Measurements from ENCODE around the gene RSRC1. TPM values are rescaled to one million over a fixed set of nuclear protein-coding genes. Genes with fewer than 3 reads are reported as not detected.
"Not testable (repeated sequence)": the region's sequence is repeated elsewhere in the genome, so short reads cannot be mapped to it uniquely, and the experiment has no call there.

The RSRC1 gene
- polyA plus RNA-seq, 1 experiment: 2.7 TPM

DNA sequence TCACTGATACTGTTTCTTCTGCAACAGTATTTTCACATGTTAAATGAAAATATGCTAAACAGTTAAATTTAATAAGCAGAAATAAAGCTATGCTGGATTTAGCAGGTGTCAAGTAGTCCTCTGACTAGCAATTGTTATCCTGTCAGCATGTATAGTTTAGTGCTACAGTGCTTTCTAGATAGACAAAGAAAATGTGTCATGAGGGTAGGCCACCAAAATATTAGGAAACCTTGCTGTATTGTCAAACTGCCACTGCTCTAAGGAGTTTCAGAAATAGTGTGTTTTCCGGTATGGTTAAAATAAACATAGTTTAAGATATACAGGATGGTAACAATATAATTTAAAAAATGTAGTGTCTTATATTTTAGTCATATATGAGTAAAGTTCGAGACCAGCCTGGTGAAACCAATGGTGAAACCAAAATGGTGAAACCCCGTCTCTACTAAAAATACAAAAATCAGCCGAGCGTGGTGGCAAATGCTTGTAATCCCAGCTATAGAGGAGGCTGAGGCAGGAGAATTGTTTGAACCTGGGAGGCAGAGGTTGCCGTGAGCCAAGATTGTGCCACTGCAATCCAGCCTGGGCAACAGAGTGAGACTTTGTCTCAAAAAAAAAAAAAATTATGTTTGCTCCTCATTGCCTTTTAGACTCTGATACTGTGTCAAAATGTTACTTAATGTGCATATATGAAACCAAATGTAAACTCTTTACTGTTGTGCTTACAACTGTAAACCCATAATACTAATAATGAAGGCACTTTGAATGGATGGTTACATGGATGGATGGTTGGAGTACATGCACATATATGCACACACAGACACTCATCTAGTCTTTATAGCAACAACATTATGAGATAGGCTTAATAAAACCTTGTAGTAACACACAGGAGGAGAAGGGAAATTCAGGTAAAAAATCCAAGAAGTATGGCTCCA is 204.8 kb downstream of the RSRC1 start:
- no peaks in the 10 kb centered on the region for H3K27me3 ChIP-seq (ENCODE audit: control insufficient read depth, insufficient read depth, low read length)
- DNase-seq (ENCODE audit: low read depth): no peak
- ChIA-PET CTCF (no interaction called here), POLR2A (no interaction called here)
- no peak overlapping the region for H3K4me3 ChIP-seq (ENCODE audit: low read depth, low read length)
- TF ChIP-seq, protein P1, sequence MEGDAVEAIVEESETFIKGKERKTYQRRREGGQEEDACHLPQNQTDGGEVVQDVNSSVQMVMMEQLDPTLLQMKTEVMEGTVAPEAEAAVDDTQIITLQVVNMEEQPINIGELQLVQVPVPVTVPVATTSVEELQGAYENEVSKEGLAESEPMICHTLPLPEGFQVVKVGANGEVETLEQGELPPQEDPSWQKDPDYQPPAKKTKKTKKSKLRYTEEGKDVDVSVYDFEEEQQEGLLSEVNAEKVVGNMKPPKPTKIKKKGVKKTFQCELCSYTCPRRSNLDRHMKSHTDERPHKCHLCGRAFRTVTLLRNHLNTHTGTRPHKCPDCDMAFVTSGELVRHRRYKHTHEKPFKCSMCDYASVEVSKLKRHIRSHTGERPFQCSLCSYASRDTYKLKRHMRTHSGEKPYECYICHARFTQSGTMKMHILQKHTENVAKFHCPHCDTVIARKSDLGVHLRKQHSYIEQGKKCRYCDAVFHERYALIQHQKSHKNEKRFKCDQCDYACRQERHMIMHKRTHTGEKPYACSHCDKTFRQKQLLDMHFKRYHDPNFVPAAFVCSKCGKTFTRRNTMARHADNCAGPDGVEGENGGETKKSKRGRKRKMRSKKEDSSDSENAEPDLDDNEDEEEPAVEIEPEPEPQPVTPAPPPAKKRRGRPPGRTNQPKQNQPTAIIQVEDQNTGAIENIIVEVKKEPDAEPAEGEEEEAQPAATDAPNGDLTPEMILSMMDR (IDR thresholded peaks at IDR 0.05; ENCODE audit: insufficient read depth, low read depth, low read length): no peak
- H3K36me3 ChIP-seq (ENCODE audit: control insufficient read depth, insufficient read depth, low read length): no peaks in the 10 kb centered on the region

DNA sequence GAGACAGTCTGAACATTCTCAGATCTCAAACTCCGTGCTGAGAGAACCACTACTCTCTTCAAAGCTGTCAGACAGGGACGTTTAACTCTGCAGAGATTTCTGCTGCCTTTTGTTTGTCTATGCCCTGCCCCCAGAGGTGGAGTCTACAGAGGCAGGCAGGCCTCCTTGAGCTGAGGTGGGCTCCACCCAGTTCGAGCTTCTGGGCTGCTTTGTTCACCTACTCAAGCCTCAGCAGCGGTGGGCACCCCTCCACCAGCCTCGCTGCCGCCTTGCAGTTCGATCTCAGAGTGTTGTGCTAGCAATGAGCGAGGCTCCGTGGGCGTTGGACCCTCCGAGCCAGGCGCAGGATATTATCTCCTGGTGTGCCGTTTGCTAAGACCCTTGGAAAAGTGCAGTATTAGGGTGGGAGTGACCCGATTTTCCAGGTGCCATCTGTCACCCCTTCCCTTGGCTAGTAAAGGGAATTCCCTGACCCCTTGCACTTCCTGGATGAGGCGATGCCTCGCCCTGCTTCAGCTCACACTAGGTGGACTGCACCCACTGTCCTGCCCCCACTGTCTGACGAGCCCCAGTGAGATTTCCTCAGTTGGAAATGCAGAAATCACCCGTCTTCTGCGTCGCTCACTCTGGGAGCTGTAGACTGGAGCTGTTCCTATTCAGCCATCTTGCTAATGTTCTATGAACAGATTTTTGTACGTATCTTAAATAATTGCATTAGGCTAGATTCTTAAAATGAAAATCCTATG is 220.0 kb downstream of the RSRC1 start:
- DNase-seq (ENCODE audit: low read depth); POLR2A ChIA-PET; H3K36me3 ChIP-seq (ENCODE audit: control insufficient read depth, insufficient read depth, low read length); H3K27me3 ChIP-seq (ENCODE audit: control insufficient read depth, insufficient read depth, low read length): not testable (repeated sequence)
- CTCF ChIA-PET: interaction anchor here (2.0 kb wide), 1 partner anchor 17 kb away, joined by 5 read pairs; no protein-coding TSS in a partner anchor
- H3K4me3 ChIP-seq (ENCODE audit: low read depth, low read length): peak overlapping the region; percentile 31

DNA sequence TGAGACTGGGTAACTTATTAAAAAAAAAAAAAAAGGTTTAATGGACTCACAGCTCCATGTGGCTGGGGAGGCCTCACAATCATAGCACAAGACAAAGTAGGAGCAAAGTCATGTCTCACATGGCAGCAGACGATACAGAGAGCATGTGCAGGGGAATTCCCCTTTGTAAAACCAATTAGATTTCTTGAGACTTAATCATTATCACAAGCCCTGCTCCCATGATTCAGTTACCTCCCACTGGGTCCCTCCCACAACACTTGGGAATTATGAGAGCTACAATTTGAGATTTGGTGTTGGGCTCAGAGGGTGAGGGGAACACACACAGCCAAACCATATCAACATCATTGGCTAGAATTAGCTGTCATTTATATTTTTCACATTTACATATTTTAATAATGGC is 221.0 kb downstream of the RSRC1 start:
- Histone ChIP-seq H3K27me3 (ENCODE audit: control insufficient read depth, insufficient read depth, low read length) (no peaks in the 10 kb centered on the region), H3K4me3 (ENCODE audit: low read depth, low read length) (no peak overlapping the region), H3K36me3 (ENCODE audit: control insufficient read depth, insufficient read depth, low read length) (no peaks in the 10 kb centered on the region)
- ChIA-PET POLR2A (no interaction called here), CTCF (no interaction called here)
- TF ChIP-seq, protein P1 (IDR thresholded peaks at IDR 0.05; ENCODE audit: insufficient read depth, low read depth, low read length): no peak
- DNase-seq (ENCODE audit: low read depth): no peak

DNA sequence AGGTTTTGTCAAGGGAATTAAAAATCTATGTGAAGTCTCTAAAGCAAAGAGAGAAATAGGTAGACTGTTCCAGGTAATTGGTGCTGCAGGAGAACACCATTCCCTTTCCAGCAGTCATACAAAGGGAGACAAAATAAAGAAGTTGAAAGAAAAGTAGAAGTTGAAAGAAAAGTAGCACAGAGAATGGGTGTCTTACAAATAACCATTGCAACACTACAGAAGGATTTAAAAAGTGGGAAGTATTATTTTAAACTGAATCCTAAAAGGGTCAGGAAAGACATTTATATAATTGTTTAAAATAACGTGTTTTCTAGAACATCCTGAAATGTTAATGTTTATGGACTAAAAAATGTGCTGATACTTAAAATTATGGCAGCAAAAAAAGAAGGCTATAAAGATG is 223.8 kb downstream of the RSRC1 start:
- Histone ChIP-seq H3K27me3 (ENCODE audit: control insufficient read depth, insufficient read depth, low read length) (no peaks in the 10 kb centered on the region), H3K4me3 (ENCODE audit: low read depth, low read length) (no peak overlapping the region), H3K36me3 (ENCODE audit: control insufficient read depth, insufficient read depth, low read length) (no peaks in the 10 kb centered on the region)
- no peak for DNase-seq (ENCODE audit: low read depth)
- POLR2A ChIA-PET: no interaction called here
- TF ChIP-seq, protein P1 (IDR thresholded peaks at IDR 0.05; ENCODE audit: insufficient read depth, low read depth, low read length): no peak
- CTCF ChIA-PET: interaction anchor here (0.6 to 1.0 kb wide), 2 partner anchors 12 to 20 kb away, joined by 3 read pairs; no protein-coding TSS in a partner anchor

DNA sequence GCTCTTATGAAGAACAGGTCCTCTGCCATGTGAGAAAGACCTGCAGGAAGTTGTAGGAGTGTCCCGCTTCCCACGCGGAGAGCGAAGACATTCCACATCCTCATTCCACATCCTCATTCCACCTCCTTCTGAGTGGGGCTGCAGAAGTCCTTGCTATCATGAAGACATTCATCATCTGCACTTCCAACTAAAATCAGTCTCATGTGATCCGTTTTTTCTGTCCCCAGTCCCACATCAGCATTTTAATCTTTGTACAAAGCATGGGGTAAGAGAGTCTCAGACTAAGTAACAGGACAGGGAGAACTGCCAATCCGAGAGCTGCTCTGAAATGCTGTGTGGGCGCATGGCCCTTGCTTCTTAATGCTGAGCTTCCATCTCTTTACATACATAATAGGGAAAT is 227.2 kb downstream of the RSRC1 start:
- no peaks in the 10 kb centered on the region for H3K27me3 ChIP-seq (ENCODE audit: control insufficient read depth, insufficient read depth, low read length)
- ChIA-PET CTCF (interaction anchor here (0.8 kb wide), 1 partner anchor 23 kb away, joined by 3 read pairs; no protein-coding TSS in a partner anchor), POLR2A (no interaction called here)
- H3K4me3 ChIP-seq (ENCODE audit: low read depth, low read length): no peak overlapping the region
- DNase-seq (ENCODE audit: low read depth): no peak
- TF ChIP-seq, protein P1 (IDR thresholded peaks at IDR 0.05; ENCODE audit: insufficient read depth, low read depth, low read length): no peak
- no peaks in the 10 kb centered on the region for H3K36me3 ChIP-seq (ENCODE audit: control insufficient read depth, insufficient read depth, low read length)
